Measurements from ENCODE around the gene TFF2. TPM values are rescaled to one million over a fixed set of nuclear protein-coding genes. Genes with fewer than 3 reads are reported as not detected.

Gene TFF2
- not detected for polyA plus RNA-seq (ENCODE audit: insufficient read length)

- no peak for DNase-seq
Observed at GRCh38 chr21:42350927-42351426, at the start of gene TFF2. Gene TFF2 (minus strand): TSS chr21:42350994. CDS start chr21:42350957, 37 bp downstream.

GRCh38 chr21:42400525-42400924, 49.7 kb upstream of the TFF2 start:
- DNase-seq, result no peak

GRCh38 chr21:42398436-42399028, 47.7 kb upstream of the TFF2 start:
- no peak for DNase-seq

- DNase-seq, result no peak
Observed at GRCh38 chr21:42397746-42398394, 47.1 kb upstream of the TFF2 start.

GRCh38 chr21:42396799-42397745, 46.3 kb upstream of the TFF2 start:
- no peak for DNase-seq

GRCh38 chr21:42395905-42396651, 45.3 kb upstream of the TFF2 start, which contains the start of gene TMPRSS3:
Gene TMPRSS3 (minus strand): TSS chr21:42396052. CDS start chr21:42395417, 635 bp downstream.
- DNase-seq, result no peak

GRCh38 chr21:42395302-42395701, 44.5 kb upstream of the TFF2 start:
- DNase-seq, result no peak

GRCh38 chr21:42393443-42393950, 42.7 kb upstream of the TFF2 start:
- DNase-seq, result no peak

GRCh38 chr21:42392731-42393442, 42.1 kb upstream of the TFF2 start:
- DNase-seq, result no peak

- DNase-seq, result no peak
Observed at GRCh38 chr21:42391297-42391696, 40.5 kb upstream of the TFF2 start.

- no peak for DNase-seq
Observed at GRCh38 chr21:42390696-42391095, 39.9 kb upstream of the TFF2 start.

- no peak for DNase-seq
Observed at GRCh38 chr21:42390193-42390592, 39.4 kb upstream of the TFF2 start.

- DNase-seq, result no peak
Observed at GRCh38 chr21:42389449-42389835, 38.6 kb upstream of the TFF2 start.

GRCh38 chr21:42388740-42389448, 38.1 kb upstream of the TFF2 start:
- DNase-seq, result no peak

GRCh38 chr21:42387843-42388340, 37.1 kb upstream of the TFF2 start:
- DNase-seq, result no peak

GRCh38 chr21:42387164-42387563, 36.4 kb upstream of the TFF2 start:
- no peak for DNase-seq

GRCh38 chr21:42386034-42386591, 35.3 kb upstream of the TFF2 start:
- no peak for DNase-seq

- no peak for DNase-seq
Observed at GRCh38 chr21:42385619-42386018, 34.8 kb upstream of the TFF2 start.

GRCh38 chr21:42384989-42385388, 34.2 kb upstream of the TFF2 start:
- no peak for DNase-seq
